H1 (cell line): Measurements from ENCODE around the gene KSR2. TPM values are rescaled to one million over a fixed set of nuclear protein-coding genes. Genes with fewer than 3 reads are reported as not detected.

ENCODE experiments used
- CTCF ChIA-PET: fragments of 300-600 bp; sonication (Branson Sonifier 250); formaldehyde crosslinking; loops from one replicate; lab custom pipeline; 2021; ENCODE audit not compliant: partially characterized antibody; lab: Charles Lee
- POLR2A ChIA-PET: fragments of 300-600 bp; sonication (Branson Sonifier 250); formaldehyde crosslinking; loops from one replicate; lab custom pipeline; 2021; ENCODE audit warnings: inconsistent platforms; ENCODE audit not compliant: partially characterized antibody; lab: Charles Lee
- DNase-seq, 2 experiments: peaks; one replicate each; pipeline versions ENCODE4 v3.0.0 to v3.0.0-alpha.2; 2010 to 2022; ENCODE audit warnings: low spot score in 2 of 2, low read depth in 1 of 2, mixed read lengths in 1 of 2
- FAIRE-seq: peaks from 2 replicates; lab custom pipeline; 2011; peaks lifted over from hg19 to GRCh38; lab: Jason Lieb, UNC
- H2AFZ ChIP-seq: 2 replicates; pipeline ENCODE4 v1.8.1; 2012; ENCODE audit warnings: low read length, inconsistent platforms
- H2AK5ac ChIP-seq: 2 replicates; pipeline ENCODE4 v1.6.1; 2013; ENCODE audit warnings: low read depth, low read length
- H2BK120ac ChIP-seq: replicated peaks from 2 replicates; pipeline ENCODE3; 2013; ENCODE audit warnings: low read depth, low read length, inconsistent platforms
- H2BK12ac ChIP-seq: 2 replicates; pipeline ENCODE4 v1.6.1; 2013; ENCODE audit warnings: low read depth, low read length
- H2BK15ac ChIP-seq: 2 replicates; pipeline ENCODE4 v1.6.1; 2013; ENCODE audit warnings: low read length
- H2BK20ac ChIP-seq: 2 replicates; pipeline ENCODE4 v1.6.1; 2013; ENCODE audit warnings: low read length
- H2BK5ac ChIP-seq: 2 replicates; pipeline ENCODE4 v1.6.1; 2013; ENCODE audit warnings: low read depth, low read length
- H3K14ac ChIP-seq: 2 replicates; pipeline ENCODE4 v1.6.1; 2013; ENCODE audit warnings: inconsistent platforms; ENCODE audit not compliant: insufficient read length
- H3K18ac ChIP-seq: 2 replicates; pipeline ENCODE4 v1.6.1; 2013; ENCODE audit warnings: low read length; ENCODE audit errors: extremely low read depth
- H3K23ac ChIP-seq: 2 replicates; pipeline ENCODE4 v1.6.1; 2013; ENCODE audit warnings: inconsistent platforms; ENCODE audit not compliant: insufficient read length
- H3K23me2 ChIP-seq: 2 replicates; pipeline ENCODE4 v1.6.1; 2013; ENCODE audit warnings: low read depth, low read length
- H3K27ac ChIP-seq: 2 replicates; pipeline ENCODE4 v1.6.1; 2011; ENCODE audit warnings: low read depth, low read length, inconsistent platforms
- H3K27me3 ChIP-seq, 4 experiments: replicated peaks in 1 of 4; 1 replicate in 1 of 4; 2 replicates in 3 of 4; pipeline versions ENCODE4 v1.6.1 to v1.8.1; 2011 to 2013; ENCODE audit warnings: low read length in 3 of 4, mild to moderate bottlenecking in 3 of 4, inconsistent platforms in 2 of 4, mixed read lengths in 2 of 4, moderate library complexity in 1 of 4; ENCODE audit not compliant: control insufficient read depth in 3 of 4, insufficient read depth in 3 of 4; ENCODE audit errors: extremely low read depth in 1 of 4
- H3K36me3 ChIP-seq, 4 experiments: 2 replicates each; pipeline versions ENCODE4 v1.6.1 to v1.8.1; 2011 to 2013; ENCODE audit warnings: mild to moderate bottlenecking in 4 of 4, low read length in 3 of 4, moderate library complexity in 2 of 4, control low read depth in 1 of 4, inconsistent platforms in 1 of 4; ENCODE audit not compliant: insufficient read depth in 4 of 4, control insufficient read depth in 2 of 4
- H3K4ac ChIP-seq: replicated peaks from 2 replicates; pipeline ENCODE3; 2013; ENCODE audit warnings: low read length, low read depth, mixed read lengths, inconsistent platforms; ENCODE audit not compliant: insufficient read length
- H3K4me1 ChIP-seq, 4 experiments: replicated peaks in 1 of 4; 1 replicate in 1 of 4; 2 replicates in 3 of 4; pipeline versions ENCODE4 v1.6.1 to v1.8.1; 2011 to 2013; ENCODE audit warnings: low read length in 3 of 4, inconsistent platforms in 2 of 4, mixed read lengths in 1 of 4; ENCODE audit not compliant: insufficient read depth in 4 of 4, control insufficient read depth in 3 of 4
- H3K4me2 ChIP-seq, 2 experiments: 2 replicates each; pipeline versions ENCODE4 v1.6.1 to v1.8.1; 2011 to 2013; ENCODE audit warnings: low read depth in 2 of 2, low read length in 2 of 2, control low read depth in 1 of 2, inconsistent platforms in 1 of 2, mild to moderate bottlenecking in 1 of 2; ENCODE audit not compliant: insufficient read depth in 1 of 2
- H3K4me3 ChIP-seq, 4 experiments: fragments of 200-600, 300-600 bp in 1 of 4; sonication (generic), shearing (Covaris generic), sonication (Bioruptor Twin) in 1 of 4; 2 replicates each; pipeline versions ENCODE4 v1.5.1 to v1.8.1; 2011 to 2016; ENCODE audit warnings: low read length in 4 of 4, low read depth in 3 of 4, control low read depth in 2 of 4, inconsistent platforms in 2 of 4, mild to moderate bottlenecking in 2 of 4, mixed read lengths in 1 of 4, moderate library complexity in 1 of 4; ENCODE audit not compliant: insufficient read depth in 2 of 4; ENCODE audit errors: extremely low read depth in 1 of 4
- H3K56ac ChIP-seq: replicated peaks from 2 replicates; pipeline ENCODE3; 2013; ENCODE audit warnings: low read depth, mild to moderate bottlenecking, mixed read lengths, low read length, inconsistent platforms; ENCODE audit not compliant: insufficient read length
- H3K79me1 ChIP-seq: 2 replicates; pipeline ENCODE4 v1.6.1; 2013; ENCODE audit warnings: low read depth, low read length, control low read depth
- H3K79me2 ChIP-seq, 2 experiments: 2 replicates each; pipeline versions ENCODE4 v1.6.1 to v1.8.1; 2012 to 2013; ENCODE audit warnings: low read length in 2 of 2, mild to moderate bottlenecking in 2 of 2, inconsistent platforms in 1 of 2; ENCODE audit not compliant: insufficient read depth in 2 of 2, control insufficient read depth in 1 of 2
- H3K9ac ChIP-seq, 4 experiments: replicated peaks in 1 of 4; 1 replicate in 1 of 4; 2 replicates in 3 of 4; pipeline versions ENCODE4 v1.6.1 to v1.8.1; 2011 to 2013; ENCODE audit warnings: low read depth in 3 of 4, low read length in 3 of 4, control low read depth in 2 of 4, mild to moderate bottlenecking in 2 of 4, moderate library complexity in 2 of 4, inconsistent platforms in 1 of 4; ENCODE audit errors: extremely low read depth in 1 of 4
- H3K9me3 ChIP-seq, 2 experiments: 2 replicates each; pipeline versions ENCODE4 v1.6.1 to v1.8.1; 2012 to 2013; ENCODE audit warnings: mild to moderate bottlenecking in 2 of 2, moderate library complexity in 2 of 2, control low read depth in 1 of 2, inconsistent platforms in 1 of 2, low read depth in 1 of 2, low read length in 1 of 2, mixed read lengths in 1 of 2; ENCODE audit not compliant: insufficient read depth in 2 of 2
- H4K20me1 ChIP-seq, 2 experiments: replicated peaks in 1 of 2; 2 replicates each; pipeline versions ENCODE3 to v1.8.1; 2011 to 2013; ENCODE audit warnings: inconsistent platforms in 2 of 2, low read length in 2 of 2, mild to moderate bottlenecking in 1 of 2; ENCODE audit not compliant: insufficient read depth in 2 of 2, control insufficient read depth in 1 of 2
- H4K5ac ChIP-seq: 2 replicates; pipeline ENCODE4 v1.6.1; 2013; ENCODE audit warnings: low read length, low read depth, mixed read lengths, inconsistent platforms; ENCODE audit not compliant: insufficient read length
- H4K8ac ChIP-seq: 2 replicates; pipeline ENCODE4 v1.8.0; 2013; ENCODE audit warnings: mild to moderate bottlenecking, moderate library complexity, low read length, inconsistent platforms; ENCODE audit not compliant: insufficient read depth; ENCODE audit errors: extremely low read depth
- H4K91ac ChIP-seq: replicated peaks from 2 replicates; pipeline ENCODE3; 2013; ENCODE audit warnings: low read length, mixed read lengths, inconsistent platforms; ENCODE audit not compliant: insufficient read length
- ATF3 ChIP-seq: IDR thresholded peaks from 2 replicates; pipeline ENCODE4 v1.6.1; 2011; ENCODE audit warnings: low read depth, mild to moderate bottlenecking, low read length; ENCODE audit not compliant: insufficient read depth
- FOSL1 ChIP-seq: IDR thresholded peaks from 2 replicates; pipeline ENCODE4 v1.6.1; 2011; ENCODE audit warnings: mild to moderate bottlenecking, low read depth, low read length, moderate library complexity; ENCODE audit not compliant: insufficient read depth
- RXRA ChIP-seq: IDR thresholded peaks from 2 replicates; pipeline ENCODE4 v1.6.1; 2011; ENCODE audit warnings: low read depth, mild to moderate bottlenecking, low read length, moderate library complexity; ENCODE audit not compliant: insufficient read depth
- USF2 ChIP-seq: IDR thresholded peaks from 2 replicates; pipeline ENCODE4 v1.6.1; 2011; ENCODE audit warnings: low read length, improper control_type of control experiment
- WGBS, 2 experiments: shearing (Covaris generic) in 1 of 2; methylation state at CpG; one replicate each; pipeline versions ENCODE4 v1.1.6 to v1.1.7; 2013 to 2015; ENCODE audit warnings: low lambda C conversion rate in 2 of 2, mixed read lengths in 2 of 2, inconsistent platforms in 1 of 2, low coverage in 1 of 2, missing lambda C conversion rate in 1 of 2; ENCODE audit not compliant: insufficient replicate concordance in 2 of 2, insufficient coverage in 1 of 2, insufficient read length in 1 of 2; ENCODE audit errors: extremely low coverage in 1 of 2, missing lambda C conversion rate in 1 of 2; 5-methylcytosine and 5-hydroxymethylcytosine counted together
- polyA plus RNA-seq, 7 experiments: library from polyadenylated mRNA; depleted of rRNA in 3 of 7; stranded (reverse) in 5 of 7; unstranded in 2 of 7; fragments of >200 nt in 5 of 7; fragments of 200-250 nt in 2 of 7; gene quantifications; 1 replicate in 5 of 7; 2 replicates in 1 of 7; 4 replicates in 1 of 7; pipeline versions ENCODE4 v1.2.1 to v1.2.3, GENCODE V29; 2011 to 2013; ENCODE audit warnings: missing spikeins in 2 of 7, mixed read lengths in 2 of 7
- total RNA-seq: library from RNA; stranded (reverse); fragmentation: NEBNext Ultra II Directional; extraction: Animal tissue kit (Norgen Biotek cat#: 25700); gene quantifications from 2 replicates; pipeline ENCODE4 v1.2.1, GENCODE V29; 2021

Gene KSR2
- total and polyA plus RNA-seq, 2 of the 8 experiments (the other 6 are each of a cell fraction or from before 2014, with no cell fraction given) = 0.74 to 2.2 TPM

DNA sequence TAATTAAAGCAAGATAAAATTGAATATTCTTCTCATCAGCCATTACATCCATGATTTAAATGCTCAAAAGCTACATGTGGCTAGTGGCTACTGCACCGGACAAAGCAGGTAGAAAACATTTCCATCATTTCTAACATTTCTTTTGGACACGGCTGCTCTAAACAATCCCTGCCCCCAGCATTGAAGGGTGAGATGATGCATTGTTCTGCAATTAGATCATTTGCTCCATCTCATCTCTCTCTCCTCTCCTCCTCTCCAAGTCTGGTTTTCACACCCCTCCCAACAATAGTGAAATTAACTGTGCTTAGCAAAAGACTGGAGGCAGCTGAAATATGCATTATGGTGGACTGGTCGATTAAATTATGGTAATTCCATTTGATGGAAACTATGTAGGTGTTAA lies 288.5 kb downstream of the KSR2 start:
- Histone ChIP-seq H3K79me1 (no peaks in the 10 kb centered on the region), H2AFZ (no peak overlapping the region), H3K23ac (no peak overlapping the region), H3K27me3 (no peaks in the 10 kb centered on the region), H2BK12ac (no peak overlapping the region), H3K27ac (no peak overlapping the region), H2AK5ac (no peak overlapping the region), H4K8ac (no peak overlapping the region), H2BK5ac (no peak overlapping the region), H3K4ac (no peak overlapping the region), H3K4me1 (peaks cover 0 to 4% (median under 1%) of the 10 kb centered on the region in 4 experiments; a peak in 5 of 7 replicates), H4K20me1 (no peaks in the 10 kb centered on the region), H3K56ac (no peak overlapping the region), H3K79me2 (no peaks in the 10 kb centered on the region; a peak in 1 of 4 replicates), H3K4me3 (no peak overlapping the region), H4K5ac (no peak overlapping the region), H3K4me2 (no peak overlapping the region), H3K14ac (no peak overlapping the region), H3K36me3 (no peaks in the 10 kb centered on the region), H3K18ac (no peak overlapping the region), H2BK20ac (no peak overlapping the region), H3K9me3 (no peaks in the 10 kb centered on the region), H2BK15ac (no peak overlapping the region), H2BK120ac (no peak overlapping the region), H3K23me2 (no peaks in the 10 kb centered on the region), H4K91ac (no peak overlapping the region), H3K9ac (no peak overlapping the region)
- FAIRE-seq (no peak), DNase-seq (no peak)
- CTCF ChIA-PET = interaction anchor here (0.7 to 2.6 kb wide), 5 partner anchors 15 to 177 kb away, joined by 3 to 8 read pairs (median 4); no protein-coding TSS in a partner anchor
- POLR2A ChIA-PET = no interaction called here
- WGBS, 2 experiments = 89% methylated on average over 3 of the region's 3 CpGs; no CpG with 5 or more reads in 1 of the 2 experiments
- TF ChIP-seq ATF3 = no peak
- no peak for TF ChIP-seq FOSL1
- no peak for TF ChIP-seq USF2
- TF ChIP-seq RXRA = no peak
